Stimulated activated CD4-positive, alpha-beta T cell treated with anti-CD3 and anti-CD28 coated beads, Interleukin-12 subunit alpha, Interleukin-12 subunit beta, amount 100 ng/mL, for 24 hours (primary cell): ENCODE results near the gene MUC6.
"Not testable (repeated sequence)": the region's sequence is repeated elsewhere in the genome, so short reads cannot be mapped to it uniquely, and the experiment has no call there.

ENCODE experiments used
- DNase-seq, 2 experiments: peaks; one replicate each; pipeline ENCODE4 v3.0.0-alpha.2; 2020; ENCODE audit warnings: low read depth in 2 of 2

Gene MUC6

GRCh38 chr11:987671-988070 is 48.8 kb downstream of the MUC6 start:
- DNase-seq, result no peak

DNA sequence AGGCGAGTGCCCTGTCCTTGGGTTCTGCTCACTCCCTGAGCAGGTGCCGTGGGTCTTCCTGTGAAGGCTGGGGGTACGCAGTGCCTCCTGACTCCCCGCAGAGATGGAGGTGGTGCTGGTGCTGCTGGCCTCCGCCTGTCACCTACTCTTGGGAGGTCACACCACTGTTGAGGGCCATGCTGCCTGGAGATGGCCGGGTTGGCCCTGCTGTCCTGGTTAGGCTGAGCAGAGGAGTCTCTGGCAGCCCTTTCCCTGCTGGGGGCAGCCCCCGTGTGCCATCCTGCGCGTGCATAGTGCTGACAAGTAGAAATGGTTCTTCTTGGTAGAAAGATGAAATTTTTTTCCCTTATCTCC is 49.6 kb downstream of the MUC6 start:
- no peak for DNase-seq

- no peak for DNase-seq
Observed at GRCh38 chr11:986270-986951, 50.1 kb downstream of the MUC6 start.

GRCh38 chr11:985848-986247 is 50.7 kb downstream of the MUC6 start:
- DNase-seq, result no peak

- DNase-seq, result no peak
Observed at GRCh38 chr11:985406-985805, 51.1 kb downstream of the MUC6 start.

DNA sequence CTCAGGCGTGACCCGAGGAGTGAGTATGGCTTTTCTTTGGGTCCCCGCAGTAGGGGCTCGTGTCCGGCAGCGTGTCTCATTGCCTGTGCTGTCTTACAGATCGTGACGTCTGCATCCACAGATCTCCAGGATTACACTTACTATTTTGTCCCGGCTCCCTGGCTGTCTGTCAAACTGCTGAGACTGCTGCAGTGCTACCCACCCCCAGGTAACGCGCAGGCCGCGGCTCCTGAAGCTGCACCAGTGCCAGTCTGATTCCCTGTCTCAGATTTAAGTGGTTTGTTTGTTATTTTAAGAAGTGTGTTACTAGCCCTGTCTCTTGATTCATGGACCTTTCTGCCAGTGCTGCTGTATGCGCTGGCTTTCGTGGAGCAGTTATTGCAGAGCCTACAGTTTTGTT is 52.0 kb downstream of the MUC6 start:
- DNase-seq, result no peak

- DNase-seq, result no peak
Observed at GRCh38 chr11:981764-982163, 54.8 kb downstream of the MUC6 start.

GRCh38 chr11:980438-981357 is 55.8 kb downstream of the MUC6 start:
- no peak for DNase-seq

DNA sequence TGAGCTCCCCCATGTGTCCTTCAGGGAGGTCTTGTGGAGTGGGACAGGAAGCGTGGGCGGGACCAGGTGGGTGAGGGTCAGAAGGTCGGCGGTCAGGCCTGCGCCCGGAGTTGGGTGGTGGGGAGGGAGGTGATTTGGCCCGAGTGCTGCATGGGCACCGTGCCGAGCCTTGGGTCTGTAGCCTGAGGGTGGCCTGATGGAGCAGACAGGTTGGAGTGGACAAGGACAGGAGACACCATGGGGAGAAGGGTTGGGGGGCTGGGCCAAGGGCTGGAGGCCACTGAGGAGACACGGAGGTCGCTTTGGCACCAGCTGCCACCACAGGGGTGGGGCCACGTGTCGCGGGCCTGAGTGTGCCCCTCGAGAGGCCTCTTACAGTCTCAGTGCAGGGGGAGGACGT is 57.7 kb downstream of the MUC6 start:
- DNase-seq, result no peak

DNA sequence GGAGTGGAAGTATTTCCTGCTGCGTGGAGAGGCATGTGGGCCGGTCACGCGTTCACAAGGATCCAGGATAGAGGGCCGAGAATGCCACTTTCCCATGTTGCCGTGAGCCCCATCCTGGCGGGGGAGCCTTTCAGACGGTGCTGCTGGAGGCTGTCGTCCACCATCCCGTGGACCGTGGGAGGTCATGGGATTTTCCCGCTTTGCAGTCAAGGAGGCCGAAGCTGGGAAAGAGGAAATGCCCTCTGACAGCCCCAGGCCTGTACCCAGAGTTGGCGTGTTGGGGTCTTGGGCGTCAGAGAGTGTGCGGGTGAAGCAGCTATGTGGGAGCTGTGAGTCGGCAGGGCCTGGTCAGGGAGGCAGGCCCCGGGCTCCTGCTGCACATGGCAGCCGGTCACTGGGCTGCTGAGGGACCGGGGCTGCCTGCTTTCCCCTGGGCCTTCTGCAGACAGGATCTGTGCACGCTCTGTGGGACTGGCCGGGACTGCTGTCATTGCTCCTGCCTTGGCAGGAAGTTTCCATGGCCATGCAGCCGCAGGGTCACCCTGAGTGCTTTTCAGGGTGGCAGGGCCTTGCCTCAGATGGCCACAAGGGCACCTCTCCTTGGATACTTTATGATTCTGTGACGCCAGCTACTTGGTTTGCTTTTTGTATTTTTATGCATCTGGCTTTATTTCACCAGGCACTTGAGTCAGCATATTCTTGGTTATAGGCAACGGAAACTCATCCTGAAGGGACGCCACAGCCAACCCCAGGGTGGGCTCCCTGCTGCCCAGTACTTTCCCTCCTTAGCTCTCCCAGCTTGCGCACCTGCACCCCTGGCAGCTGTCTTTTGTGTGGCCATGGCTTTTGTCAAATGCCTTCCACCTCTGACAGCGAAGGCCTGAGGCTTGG is 58.4 kb downstream of the MUC6 start:
- DNase-seq, result no peak

DNA sequence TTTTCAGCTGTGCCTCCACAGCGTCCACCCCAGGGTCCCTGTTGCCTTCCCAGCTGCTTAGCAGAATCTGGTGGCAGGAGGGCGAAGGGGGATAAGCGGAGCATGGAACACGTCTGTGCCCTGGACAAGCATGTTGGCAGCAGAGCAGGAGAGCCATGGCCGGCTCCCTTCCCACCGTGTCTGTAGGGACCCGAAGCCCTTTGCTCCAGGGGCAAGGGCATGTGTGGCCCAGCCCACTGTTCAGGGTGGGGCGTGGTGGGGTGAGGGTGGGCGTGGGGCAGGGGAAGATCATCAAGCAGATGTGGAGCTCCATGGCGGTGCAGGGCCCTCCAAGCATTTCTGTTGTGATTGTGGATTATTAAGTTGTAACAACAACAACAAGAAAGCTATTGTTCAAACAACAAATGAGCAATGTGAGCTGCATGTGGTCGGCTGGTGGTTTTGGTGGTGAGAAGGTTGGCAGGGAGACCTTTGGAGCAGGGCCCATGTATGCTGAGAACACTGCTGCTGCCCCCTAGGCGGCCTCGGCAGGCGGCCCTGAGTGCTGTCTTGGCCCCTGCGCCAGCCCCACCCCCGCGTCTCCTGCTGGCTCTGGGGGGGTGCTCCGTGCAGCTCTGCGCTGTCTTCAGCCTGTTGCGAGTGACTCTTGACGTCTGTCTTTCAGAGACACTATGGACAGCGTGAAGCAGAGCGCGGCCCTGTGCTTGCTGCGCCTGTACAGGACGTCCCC is 59.9 kb downstream of the MUC6 start:
- DNase-seq, result no peak

GRCh38 chr11:975827-976226 is 60.7 kb downstream of the MUC6 start:
- DNase-seq, result no peak

GRCh38 chr11:975376-975775 is 61.1 kb downstream of the MUC6 start:
- DNase-seq, result not testable (repeated sequence)

DNA sequence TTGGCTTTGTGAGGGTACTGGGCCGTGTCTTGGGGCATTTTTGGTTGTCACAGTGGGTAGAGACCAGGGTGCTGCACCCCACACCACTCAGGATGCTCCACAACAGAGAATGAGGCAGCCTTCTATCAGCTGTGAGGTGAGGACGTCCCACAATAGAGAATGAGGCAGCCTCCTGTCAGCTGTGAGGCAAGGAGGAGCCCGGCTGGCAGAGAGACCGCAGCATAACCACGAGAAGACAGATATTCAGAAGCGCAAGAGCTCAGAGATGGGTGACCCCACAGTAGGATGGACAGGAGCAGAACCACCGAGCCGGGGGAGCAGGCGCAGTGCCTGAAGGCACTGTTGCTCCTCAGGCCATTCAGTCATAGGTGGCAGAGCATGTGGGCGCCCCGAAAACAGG is 63.3 kb downstream of the MUC6 start:
- DNase-seq, result no peak

DNA sequence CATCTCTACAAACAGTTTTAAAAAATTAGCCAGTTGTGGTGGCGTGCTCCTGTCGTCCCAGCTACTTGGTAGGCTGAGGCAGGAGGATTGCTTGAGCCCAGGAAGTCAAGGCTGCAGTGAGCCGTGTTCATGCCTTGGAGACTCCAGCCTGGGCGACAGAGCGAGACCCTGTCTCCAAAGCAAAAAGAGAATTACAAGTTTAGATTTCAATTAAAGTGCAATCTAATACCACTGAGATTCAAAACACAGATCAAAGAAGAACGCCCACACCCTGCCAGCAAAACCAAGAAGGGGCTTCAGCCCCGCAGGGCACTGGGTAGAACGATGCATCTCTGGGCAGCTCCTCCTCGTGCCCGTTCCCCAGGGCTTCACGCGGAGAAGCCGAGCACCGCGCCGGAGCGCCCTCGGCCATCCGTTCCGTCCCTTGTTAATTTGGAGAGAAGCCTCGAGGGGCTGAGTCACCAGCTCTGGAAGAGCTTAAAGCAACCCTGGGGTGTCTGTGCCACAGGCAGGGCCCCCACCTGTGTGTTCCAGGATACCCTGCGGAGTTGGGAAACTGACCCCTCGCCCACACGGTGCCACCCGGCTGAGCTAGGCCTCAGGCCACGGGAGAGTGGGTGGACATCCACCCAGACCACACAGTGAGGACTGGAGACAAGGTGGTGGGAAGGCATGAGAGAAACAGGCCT is 63.9 kb downstream of the MUC6 start:
- no peak for DNase-seq

- no peak for DNase-seq
Observed at GRCh38 chr11:971731-972365, 64.7 kb downstream of the MUC6 start.

DNA sequence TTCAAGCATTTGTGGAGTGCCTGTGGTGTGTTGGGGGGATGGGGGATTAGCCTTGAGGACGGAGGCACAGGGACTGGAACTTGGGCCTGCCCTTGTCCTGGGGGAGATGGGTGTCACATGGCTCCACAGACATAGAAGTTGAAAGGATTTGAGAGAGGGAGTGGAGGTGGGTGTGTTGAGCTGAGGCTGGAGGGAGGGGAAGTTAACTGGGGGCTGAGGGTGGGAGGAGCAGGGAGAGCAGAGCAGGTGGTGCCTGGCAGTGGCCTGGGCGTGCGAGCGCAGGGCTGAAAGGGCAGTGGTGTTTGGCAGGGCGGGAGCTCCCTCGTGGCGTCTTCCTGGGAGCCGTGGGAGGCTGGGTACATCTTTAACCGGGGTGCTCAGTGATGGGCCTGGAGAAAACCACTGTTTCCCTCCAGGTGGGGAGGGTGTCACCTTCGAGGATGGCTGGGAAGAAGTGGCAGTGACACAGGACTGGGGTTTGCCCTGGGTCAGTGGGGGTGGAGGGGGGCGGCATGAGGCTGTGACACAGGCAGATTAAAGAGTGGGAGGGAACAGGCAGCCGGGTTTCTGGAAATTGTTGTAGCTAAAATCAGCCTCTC is 65.3 kb downstream of the MUC6 start:
- no peak for DNase-seq

- DNase-seq, result no peak
Observed at GRCh38 chr11:970319-970871, 66.1 kb downstream of the MUC6 start.

DNA sequence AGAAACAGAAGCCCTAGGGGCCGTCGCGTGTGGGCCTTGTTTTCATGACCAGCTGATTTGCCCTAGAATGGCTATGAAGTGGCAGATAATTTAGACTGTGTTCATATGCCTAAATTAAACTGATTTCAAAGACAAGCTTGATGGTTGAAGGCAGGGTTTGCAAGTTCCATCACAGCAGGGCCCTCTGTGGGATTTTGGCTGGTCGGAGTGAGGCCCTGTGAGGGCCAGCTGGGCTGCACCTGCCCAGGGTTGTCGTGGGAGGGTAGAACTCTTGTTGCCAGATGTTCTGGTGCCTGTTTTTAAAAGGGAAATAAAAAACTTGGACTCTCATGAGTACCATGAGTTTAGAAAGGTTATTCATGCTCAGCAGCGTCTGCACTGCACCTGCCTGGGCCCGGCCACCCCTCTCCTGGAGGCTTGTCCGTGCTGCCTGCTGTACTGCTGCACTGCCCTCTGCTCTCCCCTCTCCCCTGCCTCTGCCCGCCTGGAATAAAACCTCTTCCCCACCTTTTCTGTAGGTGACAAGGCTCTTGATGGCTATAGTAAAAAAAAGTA is 66.8 kb downstream of the MUC6 start:
- no peak for DNase-seq
